Mucosa of descending colon (tissue), 3 donors: ENCODE data around the gene NLGN3. TPM values are rescaled to one million over a fixed set of nuclear protein-coding genes. Genes with fewer than 3 reads are reported as not detected.

Source experiments
- ATAC-seq: fragments of 200-7000 bp; cut with Tn5 transposase; one replicate; pipeline ENCODE4 v1.9.1; 2020; ENCODE audit warnings: mild to moderate bottlenecking, moderate library complexity
- DNase-seq, 3 donors: peaks; one replicate each; pipeline ENCODE4 v3.0.0-alpha.2; 2020
- H3K36me3 ChIP-seq: fragments of 200-600 bp; one replicate; pipeline ENCODE4 v1.8.0; 2021; ENCODE audit warnings: low read depth, mild to moderate bottlenecking
- H3K4me1 ChIP-seq: fragments of 200-600 bp; one replicate; pipeline ENCODE4 v1.8.0; 2021; ENCODE audit warnings: low read depth, mild to moderate bottlenecking
- H3K4me3 ChIP-seq: fragments of 200-600 bp; one replicate; pipeline ENCODE4 v1.8.0; 2021; ENCODE audit warnings: mild to moderate bottlenecking
- H3K9me3 ChIP-seq: fragments of 200-600 bp; one replicate; pipeline ENCODE4 v1.8.0; 2021; ENCODE audit warnings: mild to moderate bottlenecking
- CTCF ChIP-seq: fragments of 200-600 bp; IDR thresholded peaks from one replicate; pipeline ENCODE4 v1.8.0; 2022; ENCODE audit warnings: antibody characterized with exemption, mild to moderate bottlenecking
- intact Hi-C, 2 donors: fragments of 100-400 bp; cut with DNase I in 1 of 2; cut with micrococcal nuclease in 1 of 2; formaldehyde crosslinking; loops; one replicate each; pipeline versions ENCODE4 v1.11.0 to v1.11.1; 2022; cut with DNase I, micrococcal nuclease
- total RNA-seq, 3 donors: library from RNA; stranded (reverse); fragmentation: NEBNext Ultra II Directional in 2 of 3; extraction: Animal tissue kit (Norgen Biotek cat#: 25700) in 2 of 3; gene quantifications; one replicate each; pipeline versions ENCODE4 v1.2.1 to v1.2.4, GENCODE V29; 2021 to 2023
- donor health status: DM: no; HTN: no; CAD: no; lungs with moderate emphysema.
- donor health status: DM: no; HTN: no; CAD: no.
- donor health status: DM: no; HTN: yes; CAD: no.

The NLGN3 gene
- total RNA-seq, 3 donors from 2014 or later = 0.46 to 3.1 (median 0.94) TPM

DNA sequence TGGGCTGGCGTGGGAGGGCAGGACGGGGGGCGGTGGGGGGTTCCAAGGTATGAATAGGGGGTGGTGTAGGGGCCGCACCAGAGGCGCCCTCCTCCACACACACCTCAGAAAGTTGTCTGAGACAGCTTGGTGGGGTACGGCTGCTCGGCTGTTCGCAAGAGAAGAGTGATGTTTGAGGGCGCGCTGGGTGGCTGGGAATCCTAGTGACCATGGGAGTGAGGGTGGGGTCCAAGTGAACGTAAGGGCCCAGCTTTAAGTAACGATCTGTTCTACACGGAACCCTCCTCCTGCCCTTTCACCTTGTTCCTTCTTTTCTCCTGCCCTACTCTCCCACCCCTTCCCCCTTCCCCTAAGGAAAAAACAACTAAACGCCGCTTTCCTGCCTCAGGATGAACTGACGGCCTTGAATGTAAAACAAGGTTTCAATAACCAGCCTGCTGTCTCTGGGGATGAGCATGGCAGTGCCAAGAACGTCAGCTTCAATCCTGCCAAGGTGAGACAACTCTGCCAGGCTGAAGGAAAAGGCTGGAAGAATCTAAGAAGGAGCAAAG, 25.6 kb upstream of the NLGN3 start:
- DNase-seq (peak in 1 of 3 donors; percentile 28), ATAC-seq (peak; percentile 56)
- no peaks in the 10 kb centered on the region for H3K9me3 ChIP-seq
- intact Hi-C loops = no loop called here
- H3K36me3 ChIP-seq = no peaks in the 10 kb centered on the region
- H3K4me3 ChIP-seq = peak overlapping the region; percentile 46
- H3K4me1 ChIP-seq = no peaks in the 10 kb centered on the region
- no peak for TF ChIP-seq CTCF

GRCh38 chrX:71128166-71128833, 16.3 kb upstream of the NLGN3 start:
- Histone ChIP-seq H3K9me3 (no peaks in the 10 kb centered on the region), H3K36me3 (no peaks in the 10 kb centered on the region), H3K4me1 (no peaks in the 10 kb centered on the region), H3K4me3 (no peak overlapping the region)
- no peak for TF ChIP-seq CTCF
- DNase-seq (no peak), ATAC-seq (no peak)
- intact Hi-C loops = no loop called here

- H3K9me3 ChIP-seq = no peaks in the 10 kb centered on the region
- ATAC-seq (peak; percentile 93), DNase-seq (peak; percentile 67 to 82 (median 75))
- no peaks in the 10 kb centered on the region for H3K4me1 ChIP-seq
- intact Hi-C loops = no loop called here
- TF ChIP-seq CTCF = peak; percentile 48
- no peaks in the 10 kb centered on the region for H3K36me3 ChIP-seq
- no peak overlapping the region for H3K4me3 ChIP-seq
Measured at GRCh38 chrX:71128915-71129765, 15.5 kb upstream of the NLGN3 start.

- Histone ChIP-seq H3K4me3 (no peak overlapping the region), H3K9me3 (no peaks in the 10 kb centered on the region), H3K4me1 (no peaks in the 10 kb centered on the region), H3K36me3 (no peaks in the 10 kb centered on the region)
- no peak for ATAC-seq
- no peak for TF ChIP-seq CTCF
- DNase-seq = no peak
- intact Hi-C loops = no loop called here
Measured at GRCh38 chrX:71131510-71131909, 13.1 kb upstream of the NLGN3 start.

DNA sequence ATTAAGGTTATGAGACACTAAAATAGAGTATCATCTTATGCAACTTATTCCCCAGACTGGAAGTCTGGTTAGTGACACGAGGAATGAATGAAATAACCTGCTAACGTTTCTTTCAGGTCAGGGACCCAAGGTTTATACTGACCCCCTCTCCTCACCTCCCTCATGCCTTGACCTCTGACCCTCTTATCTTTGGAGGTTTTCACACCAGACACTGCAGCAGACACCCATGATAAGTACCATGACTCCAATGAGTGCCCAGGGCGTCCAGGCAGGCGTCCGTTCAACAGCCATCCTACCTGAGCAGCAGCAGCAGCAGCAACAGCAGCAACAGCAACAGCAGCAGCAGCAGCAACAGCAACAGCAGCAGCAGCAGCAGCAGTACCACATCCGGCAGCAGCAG, 4.2 kb upstream of the NLGN3 start:
- Histone ChIP-seq H3K36me3 (no peaks in the 10 kb centered on the region), H3K4me3 (no peak overlapping the region), H3K9me3 (no peaks in the 10 kb centered on the region), H3K4me1 (no peaks in the 10 kb centered on the region)
- ATAC-seq = no peak
- intact Hi-C loops = no loop called here
- DNase-seq = no peak
- no peak for TF ChIP-seq CTCF
